GM13977 (cell line): ENCODE data around the gene UBXN6.

Experiments
- DNase-seq: peaks from one replicate; pipeline ENCODE4 v3.0.0; 2012; ENCODE audit warnings: low spot score
- CTCF ChIP-seq: IDR thresholded peaks from 2 replicates; pipeline ENCODE4 v1.5.1; 2012; ENCODE audit warnings: mild to moderate bottlenecking, control low read depth; ENCODE audit not compliant: insufficient read depth; ENCODE audit errors: extremely low read depth, missing control alignments
- in situ Hi-C: fragments of 300-500 bp; cut with MboI; formaldehyde crosslinking; loops from one replicate; pipeline ENCODE4 v1.12.0; 2022; ENCODE audit warnings: low sequenced_read_pairs, low pct_unique_long_range_greater_than_20kb, mixed read lengths, inconsistent platforms; ENCODE audit not compliant: unreplicated experiment

UBXN6 gene

DNA sequence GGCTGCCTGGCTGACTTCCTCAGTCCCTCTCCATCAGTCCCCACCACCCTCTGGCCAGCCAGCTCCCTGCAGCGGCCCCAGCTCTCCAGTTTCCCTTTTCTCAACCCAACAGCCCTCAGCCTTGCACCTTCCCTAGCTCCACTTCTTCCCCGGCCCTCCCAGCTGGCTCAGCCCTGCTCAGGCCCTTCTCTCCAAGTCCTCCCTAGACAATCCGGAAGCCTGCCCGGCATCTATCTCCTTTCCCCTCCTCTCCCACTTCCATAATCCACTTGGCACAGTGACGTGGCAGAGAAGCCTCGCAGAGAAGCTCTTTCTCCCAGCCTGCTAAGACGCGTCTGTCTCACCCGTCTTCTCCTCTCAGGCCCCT lies 1.1 kb downstream of the UBXN6 start:
- TF ChIP-seq CTCF = no peak
- DNase-seq = no peak
- in situ Hi-C loops = no loop called here

DNA sequence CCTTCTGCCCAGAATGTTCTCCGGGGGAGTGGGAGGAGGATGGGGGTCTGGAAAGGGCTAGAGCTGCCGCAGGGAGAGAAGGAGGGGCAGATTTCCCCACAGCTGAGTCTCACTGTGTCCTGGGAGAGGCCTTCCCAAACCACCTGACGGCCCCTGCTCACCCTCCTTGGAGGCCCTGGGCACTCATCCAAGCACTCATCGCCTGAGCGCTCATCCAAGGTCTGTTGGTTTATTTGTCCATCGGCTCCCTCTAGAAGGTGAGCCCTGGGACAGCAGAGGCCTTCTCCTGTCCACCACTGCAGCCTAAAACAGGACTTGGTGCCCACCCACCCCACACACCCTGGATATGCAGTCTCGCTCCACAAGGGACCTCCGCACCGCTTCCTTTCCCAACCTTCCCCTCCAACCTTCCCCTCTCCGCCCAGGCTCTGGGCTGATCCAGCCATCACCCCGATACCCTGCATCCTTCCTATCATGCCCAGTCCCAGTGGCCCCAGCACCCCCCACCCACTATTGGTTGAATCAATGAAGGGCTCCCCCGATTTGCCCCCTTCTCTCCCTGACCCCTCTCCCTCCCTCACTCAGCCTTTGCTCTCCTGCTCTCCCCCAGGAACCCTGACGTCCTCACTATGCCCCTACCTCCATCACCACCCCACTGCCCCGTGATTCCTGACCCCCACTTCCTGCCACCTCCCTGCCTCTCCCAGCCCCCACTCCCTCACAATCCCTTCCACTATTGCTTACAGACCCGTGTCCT lies 1.7 kb downstream of the UBXN6 start:
- TF ChIP-seq CTCF = no peak
- in situ Hi-C loops = no loop called here
- no peak for DNase-seq

DNA sequence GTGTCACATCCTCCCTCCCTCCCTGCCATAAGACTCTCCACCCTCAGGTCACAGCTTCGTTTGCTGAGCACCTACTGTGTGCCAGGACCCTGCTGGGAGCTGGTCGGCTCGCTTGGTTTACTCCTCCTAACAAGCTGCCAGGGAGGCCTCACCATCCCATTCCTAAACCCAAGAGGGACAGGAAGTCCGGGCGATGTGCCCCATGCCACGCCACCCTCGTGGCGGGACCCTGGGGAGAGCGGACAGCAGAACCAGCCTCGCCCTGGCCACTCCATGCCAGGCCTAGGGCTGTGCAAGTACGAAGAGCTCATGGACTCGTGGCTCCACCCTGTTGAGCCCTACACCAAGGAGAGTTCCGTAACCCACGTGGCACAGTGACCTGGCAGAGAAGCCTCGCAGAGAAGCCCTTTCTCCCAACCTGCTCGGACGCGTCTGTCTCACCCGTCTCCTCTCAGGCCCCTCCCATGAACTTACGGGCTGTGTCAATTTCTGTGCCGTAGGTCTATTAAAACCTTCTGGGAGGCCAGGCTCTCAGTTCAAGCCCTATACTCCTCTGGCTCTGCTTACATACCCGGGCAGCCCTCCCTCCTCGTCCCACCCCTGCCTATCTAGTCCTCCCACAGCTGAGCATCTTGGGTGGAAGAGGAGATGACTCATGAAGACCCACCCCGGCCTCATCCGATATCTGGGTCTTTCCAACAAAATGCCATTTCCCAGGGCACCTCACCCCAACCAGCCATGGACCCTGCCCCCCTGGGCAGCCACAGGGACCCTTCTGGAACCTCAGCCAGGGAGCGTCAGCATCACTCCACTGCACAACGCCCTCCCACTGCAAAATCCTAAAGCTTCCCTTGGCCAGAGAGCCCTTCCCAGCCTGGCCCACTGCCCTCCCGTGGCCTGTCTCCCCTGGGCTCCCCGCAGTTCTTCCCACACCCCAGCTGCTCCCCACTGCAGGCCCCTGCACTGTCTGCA lies 2.6 kb downstream of the UBXN6 start:
- in situ Hi-C loops = no loop called here
- TF ChIP-seq CTCF = no peak
- DNase-seq = no peak

GRCh38 chr19:4453232-4454179 lies 4.1 kb downstream of the UBXN6 start:
- TF ChIP-seq CTCF = no peak
- in situ Hi-C loops = no loop called here
- DNase-seq = no peak

- DNase-seq = no peak
- TF ChIP-seq CTCF = no peak
- in situ Hi-C loops = no loop called here
Measured at GRCh38 chr19:4452230-4452990, 5.2 kb downstream of the UBXN6 start.
